K562 (cell line): Measurements from ENCODE around the gene EPS8L1. TPM values are rescaled to one million over a fixed set of nuclear protein-coding genes. Genes with fewer than 3 reads are reported as not detected.

Source experiments
- CCAR2 ChIP-seq: fragments of 200-400 bp; formaldehyde crosslinking; IDR thresholded peaks from 2 replicates; pipeline ENCODE4 v1.6.1; 2017; ENCODE audit warnings: mild to moderate bottlenecking, low read depth, low read length
- ETV5 ChIP-seq: sonication (generic); formaldehyde crosslinking; IDR thresholded peaks from 2 replicates; pipeline ENCODE4 v1.4.0; 2020; ENCODE audit warnings: low read depth, mild to moderate bottlenecking, missing genetic modification reagents
- FOXJ3 ChIP-seq: sonication (generic); formaldehyde crosslinking; IDR thresholded peaks from 2 replicates; pipeline ENCODE4 v1.4.0; 2020; ENCODE audit warnings: mild to moderate bottlenecking, missing genetic modification reagents
- GTF2F1 ChIP-seq: IDR thresholded peaks from 2 replicates; pipeline ENCODE4 v1.6.1; 2011; ENCODE audit warnings: low read depth, low read length, improper control_type of control experiment
- HDAC1 ChIP-seq, 2 experiments: fragments of 450-650 bp; IDR thresholded peaks; 2 replicates each; pipeline ENCODE4 v1.6.1; 2016 to 2017; ENCODE audit warnings: inconsistent platforms in 1 of 2, mild to moderate bottlenecking in 1 of 2, moderate library complexity in 1 of 2
- HNRNPLL ChIP-seq: fragments of 200-400 bp; formaldehyde crosslinking; IDR thresholded peaks from 2 replicates; pipeline ENCODE4 v1.6.1; 2017; ENCODE audit warnings: low read length, low read depth, mild to moderate bottlenecking; ENCODE audit not compliant: poor library complexity, severe bottlenecking
- KDM4B ChIP-seq, 2 experiments: fragments of 450-650 bp in 1 of 2; sonication (generic) in 1 of 2; IDR thresholded peaks; 2 replicates each; pipeline ENCODE4 v1.6.1; 2016 to 2017; ENCODE audit warnings: borderline replicate concordance in 2 of 2, antibody characterized with exemption in 1 of 2, low read depth in 1 of 2, mild to moderate bottlenecking in 1 of 2
- SMAD3 ChIP-seq: fragments of 450-650 bp; formaldehyde crosslinking; conservative IDR thresholded peaks from 2 replicates; pipeline ENCODE4 v1.4.0; 2020; ENCODE audit warnings: mild to moderate bottlenecking
- SP1 ChIP-seq: sonication (generic); formaldehyde crosslinking; IDR thresholded peaks from 2 replicates; pipeline ENCODE4 v1.8.1; 2022; ENCODE audit warnings: mild to moderate bottlenecking, missing genetic modification reagents
- TAF9B ChIP-seq: fragments of 450-650 bp; IDR thresholded peaks from 2 replicates; pipeline ENCODE4 v1.6.1; 2018; ENCODE audit warnings: mild to moderate bottlenecking; ENCODE audit not compliant: partially characterized antibody
- TRIM24 ChIP-seq, 2 experiments: fragments of 450-650 bp; IDR thresholded peaks; 2 replicates each; pipeline ENCODE4 v1.6.1; 2016
- ZNF140 ChIP-seq: fragments of 250-450 bp; sonication (Bioruptor Pico); IDR thresholded peaks from 2 replicates; pipeline ENCODE4 v1.8.0; 2021; ENCODE audit warnings: moderate library complexity, mild to moderate bottlenecking, inconsistent platforms
- ZNF143 ChIP-seq: sonication (generic); formaldehyde crosslinking; IDR thresholded peaks from 2 replicates; pipeline ENCODE4 v1.9.0; 2022; ENCODE audit warnings: mild to moderate bottlenecking, missing genetic modification reagents
- ZNF146 ChIP-seq: IDR thresholded peaks from one replicate; pipeline ENCODE4 v1.6.1; 2018; ENCODE audit warnings: missing compliant biosample characterization; ENCODE audit not compliant: unreplicated experiment
- ZNF717 ChIP-seq: fragments of 250-450 bp; sonication (Bioruptor Pico); IDR thresholded peaks from 2 replicates; pipeline ENCODE4 v1.5.0; 2021
- polyA plus RNA-seq, 8 experiments: library from polyadenylated mRNA; depleted of rRNA in 4 of 8; stranded (reverse) in 5 of 8; unstranded in 3 of 8; fragments of >200 nt; fragmentation: Nextera tagmentation in 2 of 8; fragmentation: Illumina TruSeq in 1 of 8; extraction: Ambion mirVana in 2 of 8; extraction: Trizol in 1 of 8; gene quantifications; 2 replicates each; pipeline versions ENCODE4 v1.2.1 to v1.2.3, GENCODE V29; 2011 to 2014; ENCODE audit warnings: inconsistent platforms in 1 of 8, missing spikeins in 1 of 8
- total RNA-seq, 7 experiments: library from RNA; depleted of rRNA in 6 of 7; stranded (reverse); fragments of >200 nt in 6 of 7; fragmentation: Illumina TruSeq in 2 of 7; extraction: Trizol in 2 of 7; gene quantifications; 2 replicates each; pipeline versions ENCODE4 v1.2.1 to v1.2.3, GENCODE V29; 2011 to 2021; ENCODE audit warnings: low replicate concordance in 1 of 7
- TF ChIP-seq, protein P1 (sequence below): fragments of 250-450 bp; sonication (Bioruptor Pico); IDR thresholded peaks from 2 replicates; pipeline ENCODE4 v1.4.0; 2020
- TF ChIP-seq, protein P2 (sequence below), 2 experiments: fragments of 200-800 bp in 1 of 2; sonication (Bioruptor generic) in 1 of 2; sonication (generic) in 1 of 2; formaldehyde crosslinking in 1 of 2; IDR thresholded peaks in 1 of 2; conservative IDR thresholded peaks in 1 of 2; 2 replicates each; pipeline versions ENCODE4 v1.5.0 to v1.6.1; 2016 to 2020; ENCODE audit warnings: missing compliant biosample characterization in 1 of 2, missing genetic modification characterization in 1 of 2, missing genetic modification reagents in 1 of 2
- TF ChIP-seq, protein P3 (sequence below): fragments of 450-650 bp; IDR thresholded peaks from 2 replicates; pipeline ENCODE4 v1.6.1; 2018; ENCODE audit not compliant: partially characterized antibody

EPS8L1 gene
- total and polyA plus RNA-seq, 9 of the 15 experiments (the other 6 are each of a cell fraction or from before 2014, with no cell fraction given), result 0.35 to 22.1 (median 11.9) TPM

DNA sequence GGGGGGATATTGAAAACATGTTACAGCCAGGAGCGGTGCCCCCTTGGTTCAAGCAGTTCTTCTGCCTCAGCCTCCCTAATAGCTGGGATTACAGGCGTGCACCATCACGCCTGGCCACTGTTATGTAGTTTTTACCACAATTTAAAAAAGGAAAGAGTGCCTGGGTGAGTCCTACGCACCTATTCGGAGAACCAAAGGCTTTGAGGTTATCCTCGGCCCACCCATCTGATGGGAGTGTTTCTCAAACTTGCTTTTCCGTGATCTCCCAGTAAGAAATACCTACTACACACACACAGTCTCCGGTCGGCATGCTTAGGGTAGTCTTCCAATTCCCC lies 33.4 kb upstream of the EPS8L1 start (continued):
- TF ChIP-seq, protein P1, sequence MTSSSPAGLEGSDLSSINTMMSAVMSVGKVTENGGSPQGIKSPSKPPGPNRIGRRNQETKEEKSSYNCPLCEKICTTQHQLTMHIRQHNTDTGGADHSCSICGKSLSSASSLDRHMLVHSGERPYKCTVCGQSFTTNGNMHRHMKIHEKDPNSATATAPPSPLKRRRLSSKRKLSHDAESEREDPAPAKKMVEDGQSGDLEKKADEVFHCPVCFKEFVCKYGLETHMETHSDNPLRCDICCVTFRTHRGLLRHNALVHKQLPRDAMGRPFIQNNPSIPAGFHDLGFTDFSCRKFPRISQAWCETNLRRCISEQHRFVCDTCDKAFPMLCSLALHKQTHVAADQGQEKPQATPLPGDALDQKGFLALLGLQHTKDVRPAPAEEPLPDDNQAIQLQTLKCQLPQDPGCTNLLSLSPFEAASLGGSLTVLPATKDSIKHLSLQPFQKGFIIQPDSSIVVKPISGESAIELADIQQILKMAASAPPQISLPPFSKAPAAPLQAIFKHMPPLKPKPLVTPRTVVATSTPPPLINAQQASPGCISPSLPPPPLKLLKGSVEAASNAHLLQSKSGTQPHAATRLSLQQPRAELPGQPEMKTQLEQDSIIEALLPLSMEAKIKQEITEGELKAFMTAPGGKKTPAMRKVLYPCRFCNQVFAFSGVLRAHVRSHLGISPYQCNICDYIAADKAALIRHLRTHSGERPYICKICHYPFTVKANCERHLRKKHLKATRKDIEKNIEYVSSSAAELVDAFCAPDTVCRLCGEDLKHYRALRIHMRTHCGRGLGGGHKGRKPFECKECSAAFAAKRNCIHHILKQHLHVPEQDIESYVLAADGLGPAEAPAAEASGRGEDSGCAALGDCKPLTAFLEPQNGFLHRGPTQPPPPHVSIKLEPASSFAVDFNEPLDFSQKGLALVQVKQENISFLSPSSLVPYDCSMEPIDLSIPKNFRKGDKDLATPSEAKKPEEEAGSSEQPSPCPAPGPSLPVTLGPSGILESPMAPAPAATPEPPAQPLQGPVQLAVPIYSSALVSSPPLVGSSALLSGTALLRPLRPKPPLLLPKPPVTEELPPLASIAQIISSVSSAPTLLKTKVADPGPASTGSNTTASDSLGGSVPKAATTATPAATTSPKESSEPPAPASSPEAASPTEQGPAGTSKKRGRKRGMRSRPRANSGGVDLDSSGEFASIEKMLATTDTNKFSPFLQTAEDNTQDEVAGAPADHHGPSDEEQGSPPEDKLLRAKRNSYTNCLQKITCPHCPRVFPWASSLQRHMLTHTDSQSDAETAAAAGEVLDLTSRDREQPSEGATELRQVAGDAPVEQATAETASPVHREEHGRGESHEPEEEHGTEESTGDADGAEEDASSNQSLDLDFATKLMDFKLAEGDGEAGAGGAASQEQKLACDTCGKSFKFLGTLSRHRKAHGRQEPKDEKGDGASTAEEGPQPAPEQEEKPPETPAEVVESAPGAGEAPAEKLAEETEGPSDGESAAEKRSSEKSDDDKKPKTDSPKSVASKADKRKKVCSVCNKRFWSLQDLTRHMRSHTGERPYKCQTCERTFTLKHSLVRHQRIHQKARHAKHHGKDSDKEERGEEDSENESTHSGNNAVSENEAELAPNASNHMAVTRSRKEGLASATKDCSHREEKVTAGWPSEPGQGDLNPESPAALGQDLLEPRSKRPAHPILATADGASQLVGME, result no peak
- TF ChIP-seq CCAR2, result no peak
- peak; percentile 15 for TF ChIP-seq ZNF146 (CRISPR knock-in tag)
- peak; percentile 55; the same call in 1 of the 2 replicates for TF ChIP-seq SMAD3
- no peak for TF ChIP-seq TAF9B
- TF ChIP-seq HDAC1 (IDR thresholded peaks at IDR 0.05), result no peak
- 0 out of 4 replicates have a peak, but pooled peaks of 1 of the 2 experiments have one; percentile 4 for TF ChIP-seq KDM4B (IDR thresholded peaks at IDR 0.05; ENCODE audit: borderline replicate concordance in 2 of 2, low read depth in 1 of 2)
- TF ChIP-seq FOXJ3 (CRISPR knock-in tag), result no peak
- TF ChIP-seq, protein P2, sequence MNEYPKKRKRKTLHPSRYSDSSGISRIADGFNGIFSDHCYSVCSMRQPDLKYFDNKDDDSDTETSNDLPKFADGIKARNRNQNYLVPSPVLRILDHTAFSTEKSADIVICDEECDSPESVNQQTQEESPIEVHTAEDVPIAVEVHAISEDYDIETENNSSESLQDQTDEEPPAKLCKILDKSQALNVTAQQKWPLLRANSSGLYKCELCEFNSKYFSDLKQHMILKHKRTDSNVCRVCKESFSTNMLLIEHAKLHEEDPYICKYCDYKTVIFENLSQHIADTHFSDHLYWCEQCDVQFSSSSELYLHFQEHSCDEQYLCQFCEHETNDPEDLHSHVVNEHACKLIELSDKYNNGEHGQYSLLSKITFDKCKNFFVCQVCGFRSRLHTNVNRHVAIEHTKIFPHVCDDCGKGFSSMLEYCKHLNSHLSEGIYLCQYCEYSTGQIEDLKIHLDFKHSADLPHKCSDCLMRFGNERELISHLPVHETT (CRISPR knock-in tag; conservative IDR thresholded peaks at IDR 0.05 in 1 of 2, IDR thresholded peaks at IDR 0.05 in 1 of 2), result no peak
- no peak for TF ChIP-seq ZNF717
- TF ChIP-seq TRIM24 (IDR thresholded peaks at IDR 0.05), result no peak
- TF ChIP-seq GTF2F1, result no peak
- peak; percentile 2; the same call in 1 of the 2 replicates for TF ChIP-seq ETV5 (CRISPR knock-in tag)
- TF ChIP-seq, protein P3, sequence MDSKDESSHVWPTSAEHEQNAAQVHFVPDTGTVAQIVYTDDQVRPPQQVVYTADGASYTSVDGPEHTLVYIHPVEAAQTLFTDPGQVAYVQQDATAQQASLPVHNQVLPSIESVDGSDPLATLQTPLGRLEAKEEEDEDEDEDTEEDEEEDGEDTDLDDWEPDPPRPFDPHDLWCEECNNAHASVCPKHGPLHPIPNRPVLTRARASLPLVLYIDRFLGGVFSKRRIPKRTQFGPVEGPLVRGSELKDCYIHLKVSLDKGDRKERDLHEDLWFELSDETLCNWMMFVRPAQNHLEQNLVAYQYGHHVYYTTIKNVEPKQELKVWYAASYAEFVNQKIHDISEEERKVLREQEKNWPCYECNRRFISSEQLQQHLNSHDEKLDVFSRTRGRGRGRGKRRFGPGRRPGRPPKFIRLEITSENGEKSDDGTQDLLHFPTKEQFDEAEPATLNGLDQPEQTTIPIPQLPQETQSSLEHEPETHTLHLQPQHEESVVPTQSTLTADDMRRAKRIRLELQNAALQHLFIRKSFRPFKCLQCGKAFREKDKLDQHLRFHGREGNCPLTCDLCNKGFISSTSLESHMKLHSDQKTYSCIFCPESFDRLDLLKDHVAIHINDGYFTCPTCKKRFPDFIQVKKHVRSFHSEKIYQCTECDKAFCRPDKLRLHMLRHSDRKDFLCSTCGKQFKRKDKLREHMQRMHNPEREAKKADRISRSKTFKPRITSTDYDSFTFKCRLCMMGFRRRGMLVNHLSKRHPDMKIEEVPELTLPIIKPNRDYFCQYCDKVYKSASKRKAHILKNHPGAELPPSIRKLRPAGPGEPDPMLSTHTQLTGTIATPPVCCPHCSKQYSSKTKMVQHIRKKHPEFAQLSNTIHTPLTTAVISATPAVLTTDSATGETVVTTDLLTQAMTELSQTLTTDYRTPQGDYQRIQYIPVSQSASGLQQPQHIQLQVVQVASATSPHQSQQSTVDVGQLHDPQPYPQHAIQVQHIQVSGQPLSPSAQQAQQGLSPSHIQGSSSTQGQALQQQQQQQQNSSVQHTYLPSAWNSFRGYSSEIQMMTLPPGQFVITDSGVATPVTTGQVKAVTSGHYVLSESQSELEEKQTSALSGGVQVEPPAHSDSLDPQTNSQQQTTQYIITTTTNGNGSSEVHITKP, result no peak
- no peak for TF ChIP-seq ZNF143
- no peak for TF ChIP-seq HNRNPLL
- TF ChIP-seq ZNF140, result no peak
- 0 out of 2 replicates have a peak, but pooled peaks have one; percentile 22 for TF ChIP-seq SP1 (CRISPR knock-in tag)
